HepG2 (cell line): ENCODE results near the gene CXorf49. TPM values are rescaled to one million over a fixed set of nuclear protein-coding genes. Genes with fewer than 3 reads are reported as not detected.
"Not testable (repeated sequence)": the region's sequence is repeated elsewhere in the genome, so short reads cannot be mapped to it uniquely, and the experiment has no call there.

ENCODE experiments used
- ATAC-seq: fragments of 200-7000 bp; cut with Tn5 transposase; 3 replicates; pipeline ENCODE4 v1.9.1; 2020; ENCODE audit warnings: mild to moderate bottlenecking, moderate library complexity
- BruUV-seq: library from RNA; stranded (reverse); fragments of 400-500 nt; replicated peaks from 2 replicates; lab custom pipeline; 2021; lab: Mats Ljungman, UMichigan
- CTCF ChIA-PET: fragments of 300-600 bp; formaldehyde crosslinking; extraction: SDS; loops from one replicate; lab custom pipeline; 2021; ENCODE audit warnings: low total read pairs, inconsistent platforms, low intra/inter-chr PET ratio; lab: Yijun Ruan, JAX
- POLR2A ChIA-PET: fragments of 350-600 bp; sonication (Branson Sonifier 250); formaldehyde crosslinking; loops from one replicate; lab custom pipeline; 2020; ENCODE audit warnings: antibody characterized with exemption, inconsistent platforms; lab: Yijun Ruan, JAX
- DNase-seq: peaks from one replicate; pipeline ENCODE4 v3.0.0-alpha.2; 2015; ENCODE audit warnings: low spot score
- FAIRE-seq: peaks from 3 replicates; lab custom pipeline; 2011; peaks lifted over from hg19 to GRCh38; lab: Jason Lieb, UNC
- H2AFZ ChIP-seq: one replicate; pipeline ENCODE4 v1.6.1; 2011; ENCODE audit warnings: low read length, inconsistent platforms
- H3K27ac ChIP-seq: fragments of 300-600 bp; 3 replicates; pipeline ENCODE4 v1.8.0; 2011; ENCODE audit warnings: mixed run types, mild to moderate bottlenecking, mixed read lengths, low read length, inconsistent platforms; ENCODE audit not compliant: insufficient read depth; ENCODE audit errors: extremely low read length
- H3K27me3 ChIP-seq, 2 experiments: fragments of 200-600 bp in 1 of 2; 2 replicates in 1 of 2; 3 replicates in 1 of 2; pipeline versions ENCODE4 v1.6.0 to v1.8.0; 2011; ENCODE audit warnings: low read length in 2 of 2, mild to moderate bottlenecking in 2 of 2, moderate library complexity in 2 of 2, inconsistent platforms in 1 of 2; ENCODE audit not compliant: insufficient read depth in 2 of 2, control insufficient read depth in 1 of 2
- H3K36me3 ChIP-seq, 2 experiments: fragments of 200-600 bp in 1 of 2; replicated peaks in 1 of 2; 2 replicates in 1 of 2; 3 replicates in 1 of 2; pipeline versions ENCODE4 v1.5.1 to v1.8.0; 2011; ENCODE audit warnings: low read length in 2 of 2, inconsistent platforms in 1 of 2; ENCODE audit not compliant: insufficient read depth in 2 of 2, control insufficient read depth in 1 of 2
- H3K4me1 ChIP-seq: 2 replicates; pipeline ENCODE4 v1.5.1; 2012; ENCODE audit warnings: low read length, inconsistent platforms; ENCODE audit not compliant: insufficient read depth
- H3K4me2 ChIP-seq: 2 replicates; pipeline ENCODE4 v1.6.0; 2011; ENCODE audit warnings: low read depth, low read length, inconsistent platforms
- H3K4me3 ChIP-seq, 3 experiments: fragments of 200-600 bp in 1 of 3; sonication (generic), shearing (Covaris generic) in 1 of 3; replicated peaks in 1 of 3; 2 replicates each; pipeline ENCODE4 v1.5.1; 2011 to 2016; ENCODE audit warnings: low read length in 3 of 3, inconsistent platforms in 2 of 3, low read depth in 2 of 3, mild to moderate bottlenecking in 2 of 3, control low read depth in 1 of 3, mixed read lengths in 1 of 3; ENCODE audit not compliant: insufficient read depth in 1 of 3
- H3K79me2 ChIP-seq: one replicate; pipeline ENCODE4 v1.6.1; 2011; ENCODE audit warnings: low read length, inconsistent platforms; ENCODE audit not compliant: insufficient read depth
- H3K9ac ChIP-seq: 2 replicates; pipeline ENCODE4 v1.6.0; 2011; ENCODE audit warnings: mild to moderate bottlenecking, low read depth, low read length, inconsistent platforms; ENCODE audit not compliant: insufficient read depth
- H3K9me3 ChIP-seq: 2 replicates; pipeline ENCODE4 v1.5.1; 2012; ENCODE audit warnings: mild to moderate bottlenecking, low read length
- H4K20me1 ChIP-seq: 2 replicates; pipeline ENCODE4 v1.6.0; 2011; ENCODE audit warnings: inconsistent platforms, mild to moderate bottlenecking, low read length, moderate library complexity; ENCODE audit not compliant: insufficient read depth
- WGBS: methylation state at CpG from one replicate; pipeline ENCODE4 v1.1.6; 2017; ENCODE audit warnings: low lambda C conversion rate; 5-methylcytosine and 5-hydroxymethylcytosine counted together
- in situ Hi-C: cut with HindIII; loops from 2 replicates; pipeline ENCODE4 v1.10.0; 2017; ENCODE audit warnings: low pct_unique_long_range_greater_than_20kb; ENCODE audit not compliant: extremely low pct_ligation_motif_present
- intact Hi-C: fragments of 100-400 bp; cut with micrococcal nuclease; formaldehyde crosslinking; loops from one replicate; pipeline ENCODE4 v1.10.0; 2022; ENCODE audit not compliant: unreplicated experiment
- polyA plus RNA-seq, 8 experiments: library from polyadenylated mRNA; depleted of rRNA in 3 of 8; stranded (reverse) in 7 of 8; unstranded in 1 of 8; fragments of >200 nt; fragmentation: Illumina TruSeq in 4 of 8; extraction: Trizol in 4 of 8; gene quantifications; 2 replicates each; pipeline versions ENCODE4 v1.2.1 to v1.2.3, GENCODE V29; 2011 to 2016; ENCODE audit warnings: low read depth in 4 of 8, missing spikeins in 1 of 8, mixed read lengths in 1 of 8; ENCODE audit not compliant: insufficient read depth in 1 of 8
- total RNA-seq, 5 experiments: library from RNA; depleted of rRNA; stranded (reverse); fragments of >200 nt; fragmentation: Illumina TruSeq; extraction: Trizol; gene quantifications; 2 replicates each; pipeline ENCODE4 v1.2.3, GENCODE V29; 2016; ENCODE audit warnings: low read depth in 1 of 5

CXorf49 gene
- total and polyA plus RNA-seq, 2 of the 13 experiments (the other 11 are each of a cell fraction or from before 2014, with no cell fraction given), result not detected

GRCh38 chrX:71763049-71763448, 45.0 kb upstream of the CXorf49 start, which contains the start of gene CXorf49B:
CXorf49B (plus strand) TSS chrX:71763349; CDS start chrX:71763424, 75 bp downstream.
- H4K20me1 ChIP-seq, ATAC-seq, H3K4me2 ChIP-seq, in situ Hi-C loops, H3K27ac ChIP-seq, H3K36me3 ChIP-seq, H3K9me3 ChIP-seq, H3K27me3 ChIP-seq, H2AFZ ChIP-seq, POLR2A ChIA-PET, BruUV-seq, CTCF ChIA-PET, H3K79me2 ChIP-seq, DNase-seq, H3K9ac ChIP-seq, FAIRE-seq, H3K4me3 ChIP-seq, intact Hi-C loops, H3K4me1 ChIP-seq: not testable (repeated sequence)
- no CpG with 5 or more reads among the region's 34 CpGs for WGBS

DNA sequence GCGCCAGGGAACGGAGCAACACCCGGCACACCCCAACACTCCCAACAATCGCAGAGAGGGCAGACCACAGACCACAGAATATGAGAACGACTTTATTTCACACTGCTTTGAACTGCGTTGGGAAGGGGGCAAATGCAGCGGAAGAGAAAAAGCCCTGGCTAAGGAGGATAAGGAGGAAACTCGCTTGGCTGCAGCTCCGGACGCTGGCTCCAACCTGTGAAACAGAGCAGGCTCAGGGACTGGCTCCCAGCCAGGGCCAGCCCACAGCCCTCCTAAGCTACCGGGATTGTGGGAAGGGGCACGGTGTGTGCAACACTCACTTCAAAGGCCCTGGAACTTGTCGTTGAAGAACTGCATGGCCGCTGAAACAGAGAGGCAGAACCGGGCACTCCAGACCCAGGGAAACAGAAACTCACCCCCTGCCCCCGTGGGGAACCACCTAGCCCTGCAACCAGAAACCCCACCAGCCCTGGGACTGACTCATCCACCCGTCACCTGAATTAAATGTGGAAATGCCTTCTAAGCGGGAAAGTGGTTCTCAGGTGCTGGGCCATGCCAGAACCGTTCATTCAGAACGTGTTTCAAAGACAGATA, 42.7 kb upstream of the CXorf49 start:
- FAIRE-seq, H4K20me1 ChIP-seq, ATAC-seq, H3K9me3 ChIP-seq, CTCF ChIA-PET, H3K4me1 ChIP-seq, H3K27ac ChIP-seq, H3K36me3 ChIP-seq, H3K9ac ChIP-seq, DNase-seq, intact Hi-C loops, H3K4me3 ChIP-seq, BruUV-seq, H3K27me3 ChIP-seq, H3K79me2 ChIP-seq, H3K4me2 ChIP-seq, POLR2A ChIA-PET, H2AFZ ChIP-seq, in situ Hi-C loops: not testable (repeated sequence)
- no CpG with 5 or more reads among the region's 20 CpGs for WGBS

DNA sequence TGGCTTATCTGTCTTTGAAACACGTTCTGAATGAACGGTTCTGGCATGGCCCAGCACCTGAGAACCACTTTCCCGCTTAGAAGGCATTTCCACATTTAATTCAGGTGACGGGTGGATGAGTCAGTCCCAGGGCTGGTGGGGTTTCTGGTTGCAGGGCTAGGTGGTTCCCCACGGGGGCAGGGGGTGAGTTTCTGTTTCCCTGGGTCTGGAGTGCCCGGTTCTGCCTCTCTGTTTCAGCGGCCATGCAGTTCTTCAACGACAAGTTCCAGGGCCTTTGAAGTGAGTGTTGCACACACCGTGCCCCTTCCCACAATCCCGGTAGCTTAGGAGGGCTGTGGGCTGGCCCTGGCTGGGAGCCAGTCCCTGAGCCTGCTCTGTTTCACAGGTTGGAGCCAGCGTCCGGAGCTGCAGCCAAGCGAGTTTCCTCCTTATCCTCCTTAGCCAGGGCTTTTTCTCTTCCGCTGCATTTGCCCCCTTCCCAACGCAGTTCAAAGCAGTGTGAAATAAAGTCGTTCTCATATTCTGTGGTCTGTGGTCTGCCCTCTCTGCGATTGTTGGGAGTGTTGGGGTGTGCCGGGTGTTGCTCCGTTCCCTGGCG, 2.3 kb upstream of the CXorf49 start:
- FAIRE-seq, POLR2A ChIA-PET, CTCF ChIA-PET, intact Hi-C loops, H3K36me3 ChIP-seq, H4K20me1 ChIP-seq, H3K79me2 ChIP-seq, DNase-seq, H3K4me3 ChIP-seq, H3K9me3 ChIP-seq, H3K27me3 ChIP-seq, H3K4me1 ChIP-seq, H3K27ac ChIP-seq, H3K4me2 ChIP-seq, ATAC-seq, H2AFZ ChIP-seq, in situ Hi-C loops, BruUV-seq, H3K9ac ChIP-seq: not testable (repeated sequence)
- WGBS, result no CpG with 5 or more reads among the region's 20 CpGs

DNA sequence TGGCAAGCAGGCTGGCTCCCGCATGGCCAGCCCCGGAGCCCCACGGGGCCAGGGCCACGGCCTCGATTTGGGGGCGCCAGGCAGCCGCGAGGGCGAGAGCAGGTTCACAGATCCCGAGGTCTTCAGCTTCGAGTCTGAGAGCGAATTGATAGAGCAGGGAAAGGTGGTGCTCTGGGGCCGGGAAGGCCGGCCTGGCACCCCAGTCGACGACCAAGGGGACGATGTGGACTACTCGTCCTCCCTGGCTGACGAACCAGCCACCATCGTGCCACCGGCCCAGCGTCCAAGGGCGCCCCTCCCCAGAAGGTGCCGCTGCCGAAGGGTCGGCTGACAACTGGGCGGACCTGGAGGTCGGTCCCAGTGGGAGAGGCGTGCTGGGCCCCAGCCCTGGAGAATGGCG, 1.1 kb upstream of the CXorf49 start:
- DNase-seq, in situ Hi-C loops, H3K9me3 ChIP-seq, CTCF ChIA-PET, H3K27ac ChIP-seq, H4K20me1 ChIP-seq, H3K79me2 ChIP-seq, POLR2A ChIA-PET, FAIRE-seq, H3K27me3 ChIP-seq, H3K9ac ChIP-seq, intact Hi-C loops, H3K4me2 ChIP-seq, BruUV-seq, H3K36me3 ChIP-seq, H3K4me3 ChIP-seq, H3K4me1 ChIP-seq, ATAC-seq, H2AFZ ChIP-seq: not testable (repeated sequence)
- no CpG with 5 or more reads among the region's 30 CpGs for WGBS
